ENCODE results near the gene CPM. TPM values are rescaled to one million over a fixed set of nuclear protein-coding genes. Genes with fewer than 3 reads are reported as not detected.

Gene CPM
- total RNA-seq, 1 experiment from 2014 or later = 4.2 TPM

DNA sequence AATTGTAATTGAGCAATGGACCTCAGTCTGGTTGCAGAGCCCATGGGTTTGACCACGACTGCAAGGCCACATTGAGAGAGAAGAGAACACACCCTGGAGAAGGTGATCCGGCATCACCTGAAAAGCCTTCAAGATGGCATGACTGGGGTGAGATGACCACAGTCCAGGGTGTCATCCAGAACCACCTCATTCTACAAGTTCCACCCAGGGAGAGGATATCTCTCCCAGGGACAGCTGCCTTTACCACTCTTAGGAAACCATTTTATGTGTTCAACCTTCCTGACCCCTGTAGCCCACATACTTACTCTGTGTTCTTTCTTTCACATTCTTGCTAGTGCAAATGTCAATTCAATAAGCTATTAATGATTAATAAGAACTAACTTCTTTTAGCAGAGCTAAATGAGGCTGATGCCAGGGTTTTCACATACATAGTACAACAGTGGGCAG, 43.4 kb upstream of the CPM start:
- no peak overlapping the region for H2AFZ ChIP-seq
- TF ChIP-seq CTCF (conservative IDR thresholded peaks at IDR 0.05) (no peak), EZH2 (IDR thresholded peaks at IDR 0.05; ENCODE audit: low read depth) (no peak)
- intact Hi-C loops (cut with micrococcal nuclease; ENCODE audit: unreplicated experiment) = no loop called here

GRCh38 chr12:68975811-68976210, 42.8 kb upstream of the CPM start:
- no peaks in the 10 kb centered on the region for H3F3A ChIP-seq (ENCODE audit: insufficient read depth, low read depth)
- no peak overlapping the region for H2AFZ ChIP-seq
- no peaks in the 10 kb centered on the region for H3K9me3 ChIP-seq (ENCODE audit: insufficient read depth, low read depth)
- H3K4me2 ChIP-seq = no peak overlapping the region
- H3K79me2 ChIP-seq (ENCODE audit: low read depth) = no peaks in the 10 kb centered on the region
- DNase-seq = no peak
- H3K36me3 ChIP-seq (ENCODE audit: low read depth) = no peaks in the 10 kb centered on the region
- H3K27ac ChIP-seq = no peak overlapping the region
- ChIA-PET POLR2A (ENCODE audit: unreplicated experiment) (no interaction called here), CTCF (no interaction called here)
- intact Hi-C loops (cut with micrococcal nuclease; ENCODE audit: unreplicated experiment) = no loop called here
- no peaks in the 10 kb centered on the region for H4K20me1 ChIP-seq (ENCODE audit: insufficient read depth)
- H3K9me2 ChIP-seq (ENCODE audit: insufficient read depth) = no peaks in the 10 kb centered on the region; the same call in 1 of the 2 replicates
- TF ChIP-seq CTCF (conservative IDR thresholded peaks at IDR 0.05) (no peak), EZH2 (IDR thresholded peaks at IDR 0.05; ENCODE audit: low read depth) (no peak)
- peaks cover 12% of the 10 kb centered on the region for H3K4me1 ChIP-seq (replicated peaks; ENCODE audit: insufficient read depth)
- H3K4me3 ChIP-seq = no peak overlapping the region
- H3K27me3 ChIP-seq (ENCODE audit: insufficient read depth, low read depth) = no peaks in the 10 kb centered on the region
- BruUV-seq (replicated peaks) = no TSS peak

More for the DNA sequence above, 43.4 kb upstream of the CPM start:
- Histone ChIP-seq H3K4me3 (no peak overlapping the region), H3K4me1 (replicated peaks; ENCODE audit: insufficient read depth) (peaks cover 6% of the 10 kb centered on the region), H3K36me3 (ENCODE audit: low read depth) (no peaks in the 10 kb centered on the region), H3K9me2 (ENCODE audit: insufficient read depth) (no peaks in the 10 kb centered on the region; the same call in 1 of the 2 replicates), H4K20me1 (ENCODE audit: insufficient read depth) (no peaks in the 10 kb centered on the region), H3K79me2 (ENCODE audit: low read depth) (no peaks in the 10 kb centered on the region), H3K27me3 (ENCODE audit: insufficient read depth, low read depth) (no peaks in the 10 kb centered on the region), H3K27ac (no peak overlapping the region), H3F3A (ENCODE audit: insufficient read depth, low read depth) (no peaks in the 10 kb centered on the region), H3K9me3 (ENCODE audit: insufficient read depth, low read depth) (no peaks in the 10 kb centered on the region), H3K4me2 (no peak overlapping the region)
- DNase-seq = no peak
- BruUV-seq (replicated peaks) = no TSS peak
- ChIA-PET POLR2A (ENCODE audit: unreplicated experiment) (no interaction called here), CTCF (no interaction called here)

- H3K4me3 ChIP-seq = no peak overlapping the region
- H3K27me3 ChIP-seq (ENCODE audit: insufficient read depth, low read depth) = no peaks in the 10 kb centered on the region
- peaks cover 6% of the 10 kb centered on the region; the same call in 1 of the 2 replicates for H3K9me3 ChIP-seq (ENCODE audit: insufficient read depth, low read depth)
- no peaks in the 10 kb centered on the region; the same call in 1 of the 2 replicates for H3K9me2 ChIP-seq (ENCODE audit: insufficient read depth)
- TF ChIP-seq EZH2 (IDR thresholded peaks at IDR 0.05; ENCODE audit: low read depth) (no peak), CTCF (conservative IDR thresholded peaks at IDR 0.05) (no peak)
- intact Hi-C loops (cut with micrococcal nuclease; ENCODE audit: unreplicated experiment) = no loop called here
- H3K4me1 ChIP-seq (replicated peaks; ENCODE audit: insufficient read depth) = peaks cover 25% of the 10 kb centered on the region
- no peaks in the 10 kb centered on the region for H3K36me3 ChIP-seq (ENCODE audit: low read depth)
- H4K20me1 ChIP-seq (ENCODE audit: insufficient read depth) = no peaks in the 10 kb centered on the region
- CTCF ChIA-PET = no interaction called here
- no peak overlapping the region for H3K4me2 ChIP-seq
- POLR2A ChIA-PET (ENCODE audit: unreplicated experiment) = no interaction called here
- no peak for DNase-seq
- H3F3A ChIP-seq (ENCODE audit: insufficient read depth, low read depth) = peaks cover 5% of the 10 kb centered on the region; the same call in 1 of the 2 replicates
- no peak overlapping the region for H3K27ac ChIP-seq
- BruUV-seq (replicated peaks) = no TSS peak
- H3K79me2 ChIP-seq (ENCODE audit: low read depth) = no peaks in the 10 kb centered on the region
- no peak overlapping the region for H2AFZ ChIP-seq
Measured at GRCh38 chr12:68972595-68972994, 39.6 kb upstream of the CPM start.
